HAP-1 (cell line): ENCODE results near the gene EGR2.
A peak's percentile ranks its signal among the peaks of the same experiment; 100 is the strongest.

ENCODE experiments used
- DNase-seq, 2 experiments: peaks; one replicate each; pipeline ENCODE4 v3.0.0-alpha.2; 2016 to 2020; ENCODE audit warnings: low spot score in 2 of 2
- H3K27me3 ChIP-seq: fragments of 250-450 bp; sonication (Bioruptor Pico); 2 replicates; pipeline ENCODE4 v1.5.1; 2020; ENCODE audit warnings: low read depth, mild to moderate bottlenecking, moderate library complexity
- H3K36me3 ChIP-seq: fragments of 250-450 bp; sonication (Bioruptor Pico); replicated peaks from 2 replicates; pipeline ENCODE4 v1.5.1; 2020; ENCODE audit warnings: mild to moderate bottlenecking
- H3K4me1 ChIP-seq: fragments of 250-450 bp; sonication (Bioruptor Pico); 2 replicates; pipeline ENCODE4 v1.5.1; 2020; ENCODE audit warnings: mild to moderate bottlenecking
- H3K4me3 ChIP-seq: fragments of 250-450 bp; sonication (Bioruptor Pico); 2 replicates; pipeline ENCODE4 v1.5.1; 2020; ENCODE audit warnings: mild to moderate bottlenecking, moderate library complexity
- H3K9me3 ChIP-seq: fragments of 250-450 bp; sonication (Bioruptor Pico); 2 replicates; pipeline ENCODE4 v1.5.1; 2020; ENCODE audit warnings: mild to moderate bottlenecking, moderate library complexity
- in situ Hi-C: fragments of 300-500 bp; cut with MboI; formaldehyde crosslinking; loops from 3 replicates; pipeline ENCODE4 v1.14.3; 2020; ENCODE audit warnings: low sequenced_read_pairs, inconsistent platforms, mixed read lengths

EGR2 gene

DNA sequence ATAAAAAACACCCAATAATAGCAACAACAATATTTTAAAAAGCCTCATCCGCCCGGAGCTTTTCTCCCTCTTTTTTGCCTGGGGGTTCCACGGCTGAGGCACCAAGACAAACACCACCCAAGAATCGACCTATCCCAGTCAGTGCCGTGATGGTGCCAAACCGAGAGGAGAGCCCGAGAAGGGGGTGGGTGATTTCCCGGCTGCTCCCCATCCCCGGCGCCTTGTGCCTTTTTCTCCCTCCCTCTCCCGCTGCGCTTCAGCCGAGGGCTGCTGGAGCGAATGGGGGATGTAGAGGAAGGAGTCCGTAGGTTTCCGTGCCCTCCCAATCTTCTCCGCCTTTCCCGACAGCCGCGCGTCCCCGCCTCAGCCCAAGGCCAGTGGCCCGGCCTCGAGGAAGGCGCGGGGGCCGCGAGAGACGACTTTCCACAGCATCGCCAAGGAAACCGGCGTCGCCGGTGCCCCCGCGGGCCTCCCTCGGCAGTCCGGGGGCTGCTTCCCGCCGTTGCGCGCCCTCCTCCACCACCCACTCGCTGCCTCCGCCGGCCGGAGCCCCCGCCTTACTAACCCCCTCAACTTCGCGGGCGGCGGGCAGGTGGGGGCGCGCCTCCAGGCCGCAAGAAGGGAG is 1.3 kb downstream of the EGR2 start:
- in situ Hi-C loops, result loop anchor here (10.0 kb wide), 1 partner anchor 200 kb away; no protein-coding TSS in a partner anchor
- peak in 1 of 2 experiments; percentile 26 for DNase-seq
- no peaks in the 10 kb centered on the region for H3K36me3 ChIP-seq
- peaks cover 19% of the 10 kb centered on the region for H3K27me3 ChIP-seq
- H3K4me3 ChIP-seq, result peak overlapping the region; percentile 86
- no peaks in the 10 kb centered on the region for H3K9me3 ChIP-seq
- H3K4me1 ChIP-seq, result peaks cover 8% of the 10 kb centered on the region

DNA sequence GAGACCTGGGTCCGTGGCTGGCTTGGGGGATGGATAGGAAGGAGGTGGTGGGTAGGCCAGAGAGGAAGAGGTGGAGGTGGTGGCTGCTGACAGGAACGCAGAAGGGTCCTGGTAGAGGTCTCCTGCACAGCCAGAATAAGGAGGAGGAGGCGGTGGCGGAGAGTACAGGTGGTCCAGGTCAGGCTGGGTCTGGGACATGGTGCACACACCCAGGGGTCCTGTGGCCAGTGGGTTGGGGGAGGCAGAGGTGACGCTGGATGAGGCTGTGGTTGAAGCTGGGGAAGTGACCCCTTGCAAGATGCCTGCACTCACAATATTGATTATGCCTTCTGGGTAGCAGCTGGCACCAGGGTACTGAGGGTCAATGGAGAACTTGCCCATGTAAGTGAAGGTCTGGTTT is 2.2 kb downstream of the EGR2 start:
- no peaks in the 10 kb centered on the region for H3K36me3 ChIP-seq
- no peaks in the 10 kb centered on the region for H3K9me3 ChIP-seq
- DNase-seq, result no peak
- H3K27me3 ChIP-seq, result peaks cover 13% of the 10 kb centered on the region
- in situ Hi-C loops, result loop anchor here (10.0 kb wide), 1 partner anchor 199 kb away; no protein-coding TSS in a partner anchor
- peaks cover 8% of the 10 kb centered on the region for H3K4me1 ChIP-seq
- no peak overlapping the region for H3K4me3 ChIP-seq

GRCh38 chr10:62813453-62813852 is 2.7 kb downstream of the EGR2 start:
- Histone ChIP-seq H3K36me3 (no peaks in the 10 kb centered on the region; the same call in 1 of the 2 replicates), H3K27me3 (peaks cover 11% of the 10 kb centered on the region), H3K4me1 (peaks cover 7% of the 10 kb centered on the region), H3K9me3 (no peaks in the 10 kb centered on the region), H3K4me3 (no peak overlapping the region)
- in situ Hi-C loops, result loop anchor here (10.0 kb wide), 1 partner anchor 199 kb away; no protein-coding TSS in a partner anchor
- no peak for DNase-seq

DNA sequence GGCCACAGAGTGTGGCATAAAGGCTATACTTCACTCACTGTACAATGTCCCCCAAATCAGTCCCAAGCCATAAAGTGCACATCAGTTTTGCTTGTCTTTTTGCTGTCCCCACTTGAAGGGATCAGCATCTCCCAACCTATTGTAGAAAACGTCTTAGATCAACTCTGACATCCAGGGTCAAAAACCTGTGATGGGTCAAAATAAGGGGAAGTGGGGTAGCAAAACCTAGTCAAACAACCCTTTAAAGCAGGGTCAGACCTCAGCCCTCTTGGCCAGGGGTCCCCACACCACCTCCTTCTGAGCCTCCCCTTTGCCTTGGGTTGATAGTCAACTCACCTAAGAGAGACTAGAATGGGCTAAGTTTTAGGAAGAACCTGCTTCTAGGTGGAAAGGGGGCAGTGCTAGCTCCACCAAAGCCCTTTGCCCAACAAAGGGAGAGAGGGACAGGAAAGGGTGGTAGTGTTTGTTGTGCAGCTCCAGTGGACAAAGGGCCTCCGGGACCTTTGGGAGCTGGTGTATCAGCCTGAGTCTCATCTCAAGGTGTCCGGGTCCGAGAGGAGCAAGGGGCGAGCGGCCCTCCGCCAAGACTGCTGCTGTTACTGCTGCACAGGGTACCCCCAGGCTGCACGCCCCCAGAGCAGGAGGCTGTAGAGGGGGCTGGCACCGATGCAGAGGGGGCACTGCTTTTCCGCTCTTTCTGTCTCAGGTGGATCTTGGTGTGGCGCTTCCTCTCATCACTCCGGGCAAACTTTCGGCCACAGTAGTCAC is 3.3 kb downstream of the EGR2 start:
- H3K36me3 ChIP-seq, result no peaks in the 10 kb centered on the region; the same call in 1 of the 2 replicates
- no peaks in the 10 kb centered on the region for H3K9me3 ChIP-seq
- in situ Hi-C loops, result loop anchor here (10.0 kb wide), 1 partner anchor 198 kb away; no protein-coding TSS in a partner anchor
- H3K27me3 ChIP-seq, result peaks cover 7% of the 10 kb centered on the region; the same call in 1 of the 2 replicates
- peaks cover 9% of the 10 kb centered on the region for H3K4me1 ChIP-seq
- H3K4me3 ChIP-seq, result no peak overlapping the region
- DNase-seq, result no peak

DNA sequence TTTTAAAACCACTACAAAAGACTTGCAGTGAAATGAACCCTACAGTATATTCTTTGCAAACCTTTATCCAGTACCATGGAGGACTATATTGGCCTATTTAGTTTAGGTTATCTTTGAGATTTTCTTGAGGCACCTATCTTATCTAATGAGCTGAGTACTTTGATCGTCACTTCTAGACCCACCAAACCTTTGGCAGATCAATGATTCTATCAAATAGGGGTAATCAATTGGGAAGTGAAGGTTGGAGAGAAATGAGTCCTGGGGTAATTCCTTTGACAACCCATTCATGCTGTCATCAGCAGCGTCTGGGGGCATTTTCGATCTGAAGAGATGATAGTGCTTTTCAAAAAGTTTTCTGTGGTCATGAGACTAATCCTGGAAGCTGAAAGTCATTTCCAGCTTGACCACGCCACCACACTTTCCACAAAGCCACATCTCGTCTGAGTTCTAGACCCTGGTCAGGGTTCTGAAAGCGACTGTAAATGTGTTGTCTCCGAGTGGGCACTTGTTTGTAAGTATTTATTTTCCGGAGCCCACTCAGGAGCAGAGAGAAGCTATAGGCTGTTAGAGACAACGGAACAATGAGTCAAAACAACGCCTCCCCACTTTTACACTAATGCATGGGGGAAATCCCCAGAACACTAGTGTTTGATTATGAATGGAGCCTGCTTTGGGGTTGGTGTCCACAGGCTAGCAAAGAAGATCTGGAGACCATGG is 4.8 kb downstream of the EGR2 start:
- H3K27me3 ChIP-seq, result peaks cover 7% of the 10 kb centered on the region; the same call in 1 of the 2 replicates
- in situ Hi-C loops, result loop anchor here (10.0 kb wide), 1 partner anchor 197 kb away; no protein-coding TSS in a partner anchor
- no peak overlapping the region for H3K4me3 ChIP-seq
- peaks cover 5% of the 10 kb centered on the region; the same call in 1 of the 2 replicates for H3K36me3 ChIP-seq
- H3K4me1 ChIP-seq, result peaks cover 21% of the 10 kb centered on the region
- H3K9me3 ChIP-seq, result no peaks in the 10 kb centered on the region
- no peak for DNase-seq

DNA sequence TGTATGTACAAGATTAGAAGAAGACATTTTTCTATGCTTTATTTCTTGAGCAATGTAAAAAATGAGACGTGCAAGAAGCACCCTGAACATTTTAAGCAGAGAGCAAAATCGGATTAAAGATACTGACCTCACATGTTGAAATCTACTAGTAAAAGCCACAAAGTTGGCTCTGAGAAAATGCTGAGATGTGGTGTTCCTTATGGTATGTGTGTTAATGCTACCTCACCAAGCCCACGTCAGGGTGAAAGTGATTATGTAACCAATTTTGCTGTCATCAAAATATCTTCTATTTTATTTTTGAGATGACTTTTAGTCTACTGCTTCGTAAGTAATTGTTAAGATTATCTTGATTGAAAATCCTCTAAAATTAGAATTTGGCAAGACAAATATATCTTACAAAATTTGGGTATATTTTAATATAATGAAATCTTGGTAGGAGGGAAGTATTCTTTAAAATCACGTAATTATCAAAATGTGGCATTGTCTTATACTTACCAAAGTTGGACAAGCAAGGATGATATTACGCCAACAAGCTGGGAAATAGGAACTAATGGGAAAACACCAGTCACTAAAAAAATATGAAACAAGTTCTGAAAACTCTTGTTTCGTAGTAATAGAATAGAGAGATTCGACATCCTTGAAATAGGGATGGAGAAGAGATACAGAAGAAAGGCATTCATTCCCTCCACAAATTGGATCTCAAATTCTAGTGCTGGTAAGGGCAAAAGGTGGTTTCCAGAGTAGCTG is 5.8 kb downstream of the EGR2 start:
- Histone ChIP-seq H3K4me1 (peaks cover 19% of the 10 kb centered on the region), H3K9me3 (no peaks in the 10 kb centered on the region), H3K27me3 (peaks cover 6% of the 10 kb centered on the region; the same call in 1 of the 2 replicates), H3K36me3 (peaks cover 8% of the 10 kb centered on the region; the same call in 1 of the 2 replicates), H3K4me3 (no peak overlapping the region)
- DNase-seq, result no peak
- in situ Hi-C loops, result loop anchor here (10.0 kb wide), 1 partner anchor 196 kb away; no protein-coding TSS in a partner anchor

GRCh38 chr10:62806251-62806650 is 9.9 kb downstream of the EGR2 start:
- no peaks in the 10 kb centered on the region for H3K9me3 ChIP-seq
- H3K27me3 ChIP-seq, result no peaks in the 10 kb centered on the region
- peak overlapping the region; percentile 63 for H3K4me3 ChIP-seq
- in situ Hi-C loops, result no loop called here
- H3K4me1 ChIP-seq, result peaks cover 24% of the 10 kb centered on the region
- H3K36me3 ChIP-seq, result peaks cover 8% of the 10 kb centered on the region; the same call in 1 of the 2 replicates
- no peak for DNase-seq

DNA sequence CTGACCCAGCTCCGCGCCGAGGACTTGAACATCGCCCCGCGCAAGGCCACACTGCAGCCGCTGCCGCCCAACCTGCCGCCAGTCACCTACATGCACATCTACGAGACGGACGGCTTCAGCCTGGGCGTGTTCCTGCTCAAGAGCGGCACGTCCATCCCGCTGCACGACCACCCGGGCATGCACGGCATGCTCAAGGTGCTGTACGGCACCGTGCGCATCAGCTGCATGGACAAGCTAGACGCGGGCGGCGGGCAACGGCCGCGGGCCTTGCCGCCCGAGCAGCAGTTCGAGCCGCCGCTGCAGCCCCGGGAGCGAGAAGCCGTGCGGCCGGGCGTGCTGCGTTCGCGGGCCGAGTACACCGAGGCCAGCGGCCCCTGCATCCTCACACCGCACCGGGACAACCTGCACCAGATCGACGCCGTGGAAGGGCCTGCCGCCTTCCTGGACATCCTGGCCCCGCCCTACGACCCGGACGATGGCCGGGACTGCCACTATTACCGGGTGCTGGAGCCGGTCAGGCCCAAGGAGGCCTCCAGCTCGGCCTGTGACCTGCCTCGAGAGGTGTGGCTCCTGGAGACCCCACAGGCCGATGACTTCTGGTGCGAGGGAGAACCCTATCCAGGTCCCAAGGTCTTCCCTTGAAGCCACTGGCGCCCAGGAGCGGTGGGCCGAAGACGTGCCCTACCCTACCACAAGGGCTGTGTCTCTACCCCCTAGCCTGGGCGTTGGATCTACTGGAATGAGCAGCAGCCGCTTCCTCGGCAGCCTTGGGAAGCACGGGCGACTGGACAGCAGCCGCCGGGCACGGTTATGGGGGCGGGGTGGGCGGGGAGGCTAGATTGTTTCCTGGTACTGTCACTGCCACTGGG is 10.7 kb downstream of the EGR2 start:
- Histone ChIP-seq H3K4me1 (peaks cover 24% of the 10 kb centered on the region), H3K9me3 (no peaks in the 10 kb centered on the region), H3K4me3 (peak overlapping the region; percentile 63), H3K27me3 (no peaks in the 10 kb centered on the region), H3K36me3 (peaks cover 8% of the 10 kb centered on the region; the same call in 1 of the 2 replicates)
- in situ Hi-C loops, result no loop called here
- DNase-seq, result peak; percentile 22 to 62

DNA sequence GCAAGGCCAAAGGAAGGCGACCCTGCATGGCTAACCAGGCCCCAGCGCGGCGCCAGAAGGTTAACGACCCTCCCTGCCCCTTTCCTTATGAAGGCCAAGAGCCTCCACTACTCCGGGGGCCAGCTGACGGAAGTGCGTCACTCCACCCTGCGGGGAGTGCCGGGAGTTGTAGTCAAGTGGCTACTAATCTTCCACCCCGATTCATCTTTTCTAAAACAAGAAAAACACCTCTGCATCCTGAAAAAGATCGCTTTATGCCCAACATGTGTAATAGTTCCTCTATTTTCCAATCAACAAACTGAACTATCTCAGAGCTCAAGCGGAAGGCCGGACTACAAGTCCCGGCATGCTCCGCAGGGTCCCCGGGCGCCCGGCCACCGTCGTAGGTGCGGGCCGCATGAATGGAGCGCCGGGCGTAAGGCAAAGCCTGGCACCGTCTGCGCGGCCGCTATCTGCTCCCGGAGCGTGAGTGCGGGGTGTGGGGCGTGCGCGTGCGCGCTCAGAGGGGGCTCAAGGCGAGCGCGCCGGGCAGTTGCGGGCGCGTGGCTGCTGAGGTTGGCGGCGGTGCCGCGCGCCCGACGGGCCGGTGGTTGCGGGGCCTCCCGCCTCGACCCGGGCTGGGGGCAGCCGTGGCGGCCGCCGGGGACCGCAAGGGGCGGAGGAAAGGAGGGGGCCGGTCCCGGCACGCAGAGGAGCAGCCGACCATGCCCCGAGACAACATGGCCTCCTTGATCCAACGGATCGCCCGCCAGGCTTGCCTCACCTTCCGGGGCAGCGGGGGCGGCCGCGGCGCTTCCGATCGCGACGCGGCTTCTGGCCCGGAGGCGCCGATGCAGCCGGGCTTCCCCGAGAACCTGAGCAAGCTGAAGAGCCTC is 11.6 kb downstream of the EGR2 start, which contains the start of gene ADO:
Gene ADO, plus strand, starts transcription at position 365 of the 875 bp plus-strand sequence. Its CDS starts 340 bp downstream, at position 705.
- Histone ChIP-seq H3K36me3 (peaks cover 8% of the 10 kb centered on the region; the same call in 1 of the 2 replicates), H3K27me3 (no peaks in the 10 kb centered on the region), H3K4me1 (peaks cover 24% of the 10 kb centered on the region), H3K4me3 (peak within 1 kb of the TSS; percentile 63), H3K9me3 (no peaks in the 10 kb centered on the region)
- in situ Hi-C loops, result no loop called here
- peak; percentile 67 to 86 for DNase-seq

GRCh38 chr10:62803724-62804355 is 12.3 kb downstream of the EGR2 start:
- DNase-seq, result no peak
- no peaks in the 10 kb centered on the region for H3K9me3 ChIP-seq
- H3K36me3 ChIP-seq, result peaks cover 8% of the 10 kb centered on the region; the same call in 1 of the 2 replicates
- in situ Hi-C loops, result no loop called here
- peaks cover 24% of the 10 kb centered on the region for H3K4me1 ChIP-seq
- H3K4me3 ChIP-seq, result peak overlapping the region; percentile 63
- H3K27me3 ChIP-seq, result no peaks in the 10 kb centered on the region

GRCh38 chr10:62801871-62802270 is 14.3 kb downstream of the EGR2 start:
- in situ Hi-C loops, result no loop called here
- no peaks in the 10 kb centered on the region for H3K9me3 ChIP-seq
- H3K36me3 ChIP-seq, result peaks cover 5% of the 10 kb centered on the region; the same call in 1 of the 2 replicates
- H3K4me1 ChIP-seq, result peaks cover 12% of the 10 kb centered on the region
- no peaks in the 10 kb centered on the region for H3K27me3 ChIP-seq
- H3K4me3 ChIP-seq, result no peak overlapping the region
- no peak for DNase-seq
